Tibial artery (tissue), 4 donors: ENCODE results near the gene ERGIC2.

Experiments used
- DNase-seq, 2 donors: peaks; one replicate each; pipeline ENCODE4 v3.0.0-alpha.2; 2019
- H3K27ac ChIP-seq, 2 donors: fragments of 200-600 bp; sonication (generic) in 1 of 2; 1 replicate in 1 of 2; 2 replicates in 1 of 2; pipeline ENCODE4 v1.5.1; 2018 to 2019; ENCODE audit warnings: mild to moderate bottlenecking in 1 of 2
- H3K27me3 ChIP-seq, 2 donors: fragments of 200-600 bp; sonication (generic) in 1 of 2; one replicate each; pipeline versions ENCODE4 v1.5.1 to v1.6.0; 2016 to 2019
- H3K36me3 ChIP-seq, 3 donors: fragments of 200-600 bp; sonication (generic) in 2 of 3; one replicate each; pipeline ENCODE4 v1.5.1; 2016 to 2019; ENCODE audit warnings: mild to moderate bottlenecking in 2 of 3
- H3K4me1 ChIP-seq, 4 donors: fragments of 200-600 bp; sonication (generic) in 2 of 4; 1 replicate in 3 of 4; 2 replicates in 1 of 4; pipeline ENCODE4 v1.5.1; 2016 to 2019
- H3K4me3 ChIP-seq, 2 donors: fragments of 200-600 bp; sonication (generic) in 1 of 2; 1 replicate in 1 of 2; 2 replicates in 1 of 2; pipeline ENCODE4 v1.5.1; 2018 to 2019; ENCODE audit warnings: mild to moderate bottlenecking in 2 of 2
- H3K9me3 ChIP-seq, 3 donors: fragments of 200-600 bp; sonication (generic) in 1 of 3; one replicate each; pipeline ENCODE4 v1.5.1; 2016 to 2019
- intact Hi-C: fragments of 100-400 bp; cut with DNase I; formaldehyde crosslinking; loops from one replicate; pipeline ENCODE4 v1.15.0; 2023; ENCODE audit warnings: low total_unique reads
- TF ChIP-seq, protein P1 (sequence below), 2 experiments: fragments of 200-600 bp in 1 of 2; fragments of 450-650 bp in 1 of 2; IDR thresholded peaks; one replicate each; pipeline ENCODE4 v1.5.1; 2017 to 2019; ENCODE audit warnings: antibody characterized with exemption in 2 of 2, mild to moderate bottlenecking in 1 of 2, moderate library complexity in 1 of 2

Gene ERGIC2, protein sequence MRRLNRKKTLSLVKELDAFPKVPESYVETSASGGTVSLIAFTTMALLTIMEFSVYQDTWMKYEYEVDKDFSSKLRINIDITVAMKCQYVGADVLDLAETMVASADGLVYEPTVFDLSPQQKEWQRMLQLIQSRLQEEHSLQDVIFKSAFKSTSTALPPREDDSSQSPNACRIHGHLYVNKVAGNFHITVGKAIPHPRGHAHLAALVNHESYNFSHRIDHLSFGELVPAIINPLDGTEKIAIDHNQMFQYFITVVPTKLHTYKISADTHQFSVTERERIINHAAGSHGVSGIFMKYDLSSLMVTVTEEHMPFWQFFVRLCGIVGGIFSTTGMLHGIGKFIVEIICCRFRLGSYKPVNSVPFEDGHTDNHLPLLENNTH

DNA sequence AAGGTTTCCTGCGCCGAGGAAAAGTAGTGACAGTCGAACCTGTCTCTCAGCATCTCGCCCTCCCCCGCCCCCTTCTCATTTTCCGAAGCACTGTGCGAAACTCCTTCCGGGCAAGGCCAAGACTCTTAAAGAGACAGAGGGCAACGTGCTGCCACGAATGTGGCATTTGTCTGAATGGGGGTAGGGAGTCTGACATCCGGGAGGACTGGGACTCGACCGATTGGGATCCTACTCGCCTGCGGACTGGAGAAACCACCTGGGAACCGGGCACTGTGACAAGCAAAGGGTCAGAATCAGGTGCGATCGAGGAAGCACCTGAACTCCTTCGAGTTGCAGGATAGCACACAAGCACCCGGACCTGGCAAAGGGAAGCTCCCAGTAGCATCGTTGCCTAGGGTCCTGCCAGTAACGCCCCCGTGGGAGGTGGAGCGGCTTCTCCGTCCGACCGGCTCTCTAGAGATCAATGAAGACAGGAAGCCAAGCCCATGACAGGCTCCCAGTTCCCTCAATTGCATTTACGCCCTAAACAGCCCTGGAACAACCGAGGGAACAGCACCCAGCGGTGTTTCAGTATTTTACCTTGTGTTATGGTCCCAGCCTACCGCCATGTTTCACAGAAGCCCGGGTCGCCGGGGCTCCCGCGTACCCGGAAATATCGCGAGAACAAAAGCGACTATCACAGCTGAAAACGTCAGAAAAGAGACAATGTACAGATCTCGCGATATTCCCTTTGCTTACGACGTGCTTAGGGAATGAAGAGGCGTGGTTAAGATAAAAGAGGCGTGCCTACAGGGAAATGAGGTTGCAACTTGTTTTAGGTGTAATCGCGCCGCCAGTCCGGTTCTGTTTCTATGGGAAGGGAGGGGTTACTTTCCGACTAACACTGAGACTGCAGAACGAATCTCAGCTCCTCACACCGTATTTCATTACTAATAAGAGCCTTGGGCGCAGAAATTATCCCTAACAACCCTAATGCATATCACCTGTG lies at the start of gene ERGIC2:
ERGIC2 (minus strand) TSS at position 637 of the 988 bp plus-strand sequence. CDS start 9,539 bp downstream, outside the sequence.
- H3K4me1 ChIP-seq = peaks cover 0 to 12% (median 6%) of the 10 kb centered on the region in 4 donors
- peak; percentile 91 to 95 for DNase-seq
- TF ChIP-seq, protein P1, sequence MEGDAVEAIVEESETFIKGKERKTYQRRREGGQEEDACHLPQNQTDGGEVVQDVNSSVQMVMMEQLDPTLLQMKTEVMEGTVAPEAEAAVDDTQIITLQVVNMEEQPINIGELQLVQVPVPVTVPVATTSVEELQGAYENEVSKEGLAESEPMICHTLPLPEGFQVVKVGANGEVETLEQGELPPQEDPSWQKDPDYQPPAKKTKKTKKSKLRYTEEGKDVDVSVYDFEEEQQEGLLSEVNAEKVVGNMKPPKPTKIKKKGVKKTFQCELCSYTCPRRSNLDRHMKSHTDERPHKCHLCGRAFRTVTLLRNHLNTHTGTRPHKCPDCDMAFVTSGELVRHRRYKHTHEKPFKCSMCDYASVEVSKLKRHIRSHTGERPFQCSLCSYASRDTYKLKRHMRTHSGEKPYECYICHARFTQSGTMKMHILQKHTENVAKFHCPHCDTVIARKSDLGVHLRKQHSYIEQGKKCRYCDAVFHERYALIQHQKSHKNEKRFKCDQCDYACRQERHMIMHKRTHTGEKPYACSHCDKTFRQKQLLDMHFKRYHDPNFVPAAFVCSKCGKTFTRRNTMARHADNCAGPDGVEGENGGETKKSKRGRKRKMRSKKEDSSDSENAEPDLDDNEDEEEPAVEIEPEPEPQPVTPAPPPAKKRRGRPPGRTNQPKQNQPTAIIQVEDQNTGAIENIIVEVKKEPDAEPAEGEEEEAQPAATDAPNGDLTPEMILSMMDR (IDR thresholded peaks at IDR 0.05) = no peak

DNA sequence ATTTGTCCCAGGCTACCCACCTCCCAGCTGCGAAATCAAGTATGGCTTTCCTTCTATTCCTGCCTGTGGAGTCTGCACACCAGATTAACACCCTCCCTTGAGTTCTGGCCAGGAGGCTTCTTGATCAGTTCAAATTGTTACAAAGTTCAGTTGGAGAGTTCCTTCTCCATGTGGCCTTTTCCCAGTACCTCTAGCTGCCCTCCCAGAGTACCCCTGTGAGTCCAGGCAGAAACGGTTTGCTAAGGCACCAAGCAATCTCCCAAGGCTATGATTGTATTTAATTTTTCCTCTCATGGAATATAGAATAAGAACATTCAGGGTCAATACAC lies 49.7 kb upstream of the ERGIC2 start:
- intact Hi-C loops = no loop called here
- DNase-seq = no peak
- Histone ChIP-seq H3K36me3 (no peaks in the 10 kb centered on the region), H3K27ac (no peak overlapping the region), H3K27me3 (no peaks in the 10 kb centered on the region), H3K9me3 (no peaks in the 10 kb centered on the region), H3K4me3 (no peak overlapping the region), H3K4me1 (no peaks in the 10 kb centered on the region)
- TF ChIP-seq, protein P1 (IDR thresholded peaks at IDR 0.05) = no peak

More for the DNA sequence above, at the start of gene ERGIC2:
- Histone ChIP-seq H3K36me3 (no peaks in the 10 kb centered on the region), H3K27me3 (no peaks in the 10 kb centered on the region), H3K4me3 (peak within 1 kb of the TSS; percentile 65 to 79), H3K9me3 (no peaks in the 10 kb centered on the region), H3K27ac (peak within 1 kb of the TSS; percentile 74 to 81)
- intact Hi-C loops = loop anchor here (5.0 kb wide), 1 partner anchor 1316 kb away; the partner anchor contains the start of gene IPO8

DNA sequence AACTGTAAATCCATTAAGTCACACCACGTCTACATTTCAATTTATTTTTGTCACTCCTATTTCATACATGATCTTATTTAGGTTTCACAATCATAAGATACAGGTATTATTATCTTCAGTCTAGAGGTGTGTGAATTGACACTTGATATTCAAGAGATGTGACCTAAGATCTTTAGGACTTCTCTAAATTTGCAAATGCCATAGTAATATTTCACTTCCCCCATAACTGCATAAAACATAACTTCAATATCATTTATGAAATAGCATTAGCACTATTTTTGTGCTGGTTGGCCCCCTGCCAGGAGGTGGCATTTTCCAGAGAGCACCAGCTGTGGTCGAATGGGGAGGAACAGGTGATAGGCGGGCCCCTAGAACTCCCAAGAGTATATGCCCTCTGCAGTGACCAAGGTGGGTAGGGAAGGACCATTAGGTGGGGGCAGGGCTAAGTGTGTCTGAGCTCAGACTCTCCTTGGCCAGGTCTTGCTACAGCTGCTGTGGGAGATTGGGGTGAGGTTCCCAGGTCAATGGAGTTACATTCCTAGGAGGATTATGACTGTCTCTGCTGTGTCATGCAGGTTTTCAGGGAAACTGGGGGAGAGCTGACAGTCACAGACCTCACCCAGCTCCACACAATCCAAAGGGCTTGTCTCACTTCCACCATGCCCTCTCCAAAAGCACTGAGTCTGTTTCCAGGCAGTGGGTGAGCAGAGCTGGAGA lies 49.2 kb upstream of the ERGIC2 start:
- no peaks in the 10 kb centered on the region for H3K4me1 ChIP-seq
- TF ChIP-seq, protein P1 (IDR thresholded peaks at IDR 0.05) = no peak
- H3K4me3 ChIP-seq = no peak overlapping the region
- no peaks in the 10 kb centered on the region for H3K9me3 ChIP-seq
- H3K36me3 ChIP-seq = no peaks in the 10 kb centered on the region
- H3K27ac ChIP-seq = no peak overlapping the region
- intact Hi-C loops = no loop called here
- H3K27me3 ChIP-seq = no peaks in the 10 kb centered on the region
- DNase-seq = no peak

DNA sequence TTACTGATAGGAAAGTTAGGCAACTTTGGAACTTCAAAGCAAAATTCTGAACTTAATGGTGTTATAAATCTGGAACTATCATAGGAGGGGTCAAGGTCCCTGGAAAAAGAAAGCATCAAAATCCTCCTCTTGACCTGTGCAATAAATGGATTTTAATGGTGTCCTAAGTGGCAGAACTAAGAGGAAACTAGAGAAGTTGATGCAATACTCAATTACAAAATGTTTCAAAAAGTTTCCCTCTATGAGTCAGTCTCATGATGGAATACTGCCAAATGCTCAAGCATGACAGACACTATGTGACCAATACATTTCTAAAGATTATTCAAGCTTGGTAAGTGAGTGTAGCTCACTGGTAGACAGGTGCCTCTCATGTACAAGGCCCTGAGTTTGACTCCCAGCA lies 47.7 kb upstream of the ERGIC2 start:
- H3K4me1 ChIP-seq = no peaks in the 10 kb centered on the region
- H3K4me3 ChIP-seq = no peak overlapping the region
- no peak for DNase-seq
- no peaks in the 10 kb centered on the region for H3K9me3 ChIP-seq
- TF ChIP-seq, protein P1 (IDR thresholded peaks at IDR 0.05) = no peak
- intact Hi-C loops = no loop called here
- no peak overlapping the region for H3K27ac ChIP-seq
- no peaks in the 10 kb centered on the region for H3K36me3 ChIP-seq
- no peaks in the 10 kb centered on the region for H3K27me3 ChIP-seq

DNA sequence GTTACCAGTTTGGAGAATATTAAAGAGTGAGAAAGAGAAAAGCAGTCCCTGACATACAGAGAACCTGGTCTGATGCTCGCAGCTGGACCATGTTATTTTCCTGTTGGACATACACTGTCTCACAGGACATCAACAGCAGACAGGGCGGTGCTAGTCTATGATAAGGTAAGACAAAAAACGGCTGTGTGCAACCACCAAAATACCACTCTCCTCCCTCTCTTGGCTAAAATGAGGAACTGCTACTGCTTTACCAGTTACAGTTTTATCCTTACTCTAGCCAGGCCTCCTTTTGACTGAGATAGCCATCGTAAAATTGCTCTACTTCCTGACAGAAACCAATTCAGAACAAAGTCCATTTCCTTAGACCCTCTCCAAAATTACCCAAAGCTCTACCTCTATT lies 47.0 kb upstream of the ERGIC2 start:
- Histone ChIP-seq H3K4me1 (no peaks in the 10 kb centered on the region), H3K27me3 (no peaks in the 10 kb centered on the region), H3K27ac (no peak overlapping the region), H3K9me3 (no peaks in the 10 kb centered on the region), H3K36me3 (no peaks in the 10 kb centered on the region), H3K4me3 (no peak overlapping the region)
- TF ChIP-seq, protein P1 (IDR thresholded peaks at IDR 0.05) = no peak
- intact Hi-C loops = no loop called here
- DNase-seq = no peak
